Measurements from ENCODE around the gene TNFRSF4. TPM values are rescaled to one million over a fixed set of nuclear protein-coding genes. Genes with fewer than 3 reads are reported as not detected.

Gene TNFRSF4
- total and polyA plus RNA-seq, 2 of the 8 experiments (the other 6 are each of a cell fraction or from before 2014, with no cell fraction given): 0.06 TPM; not detected in 1

- TF ChIP-seq BACH1 (IDR thresholded peaks at IDR 0.05; ENCODE audit: low read length) (no peak), TBP (IDR thresholded peaks at IDR 0.05; ENCODE audit: low read depth, low read length) (no peak), RXRA (IDR thresholded peaks at IDR 0.05; ENCODE audit: insufficient read depth, low read depth, low read length) (no peak)
These were observed 29.3 kb upstream of the TNFRSF4 start (continued) for GRCh38 chr1:1243266-1243660.
